ENCODE results near the gene ASAP2.

The ASAP2 gene

GRCh38 chr2:9192712-9193111, 13.9 kb upstream of the ASAP2 start:
- TF ChIP-seq EZH2 (IDR thresholded peaks at IDR 0.05; ENCODE audit: borderline replicate concordance, low read length) = no peak
- TF ChIP-seq CTCF (IDR thresholded peaks at IDR 0.05; ENCODE audit: low read length) = no peak
- no peaks in the 10 kb centered on the region for H4K20me1 ChIP-seq (ENCODE audit: insufficient read depth, low read length)
- no peaks in the 10 kb centered on the region for H3K9me2 ChIP-seq (ENCODE audit: low read depth, low read length)
- H3K4me2 ChIP-seq (ENCODE audit: low read length) = no peak overlapping the region
- H3K9me3 ChIP-seq (ENCODE audit: low read length) = no peaks in the 10 kb centered on the region
- H3K27me3 ChIP-seq (ENCODE audit: insufficient read depth, low read length) = no peaks in the 10 kb centered on the region
- no peak overlapping the region for H3K9ac ChIP-seq (ENCODE audit: low read length)
- no peaks in the 10 kb centered on the region for H3F3A ChIP-seq (ENCODE audit: insufficient read depth, low read length)
- H3K36me3 ChIP-seq (ENCODE audit: insufficient read depth, low read length) = no peaks in the 10 kb centered on the region
- H3K4me3 ChIP-seq (ENCODE audit: low read depth, low read length, poor library complexity, severe bottlenecking) = no peak overlapping the region
- no peak overlapping the region for H3K27ac ChIP-seq (ENCODE audit: low read depth, low read length, poor library complexity, severe bottlenecking)
- H3K79me2 ChIP-seq (ENCODE audit: insufficient read depth, low read length) = no peaks in the 10 kb centered on the region
- no peak overlapping the region for H2AFZ ChIP-seq (ENCODE audit: low read length)
- no peaks in the 10 kb centered on the region for H3K4me1 ChIP-seq (ENCODE audit: insufficient read depth, low read length, severe bottlenecking)

DNA sequence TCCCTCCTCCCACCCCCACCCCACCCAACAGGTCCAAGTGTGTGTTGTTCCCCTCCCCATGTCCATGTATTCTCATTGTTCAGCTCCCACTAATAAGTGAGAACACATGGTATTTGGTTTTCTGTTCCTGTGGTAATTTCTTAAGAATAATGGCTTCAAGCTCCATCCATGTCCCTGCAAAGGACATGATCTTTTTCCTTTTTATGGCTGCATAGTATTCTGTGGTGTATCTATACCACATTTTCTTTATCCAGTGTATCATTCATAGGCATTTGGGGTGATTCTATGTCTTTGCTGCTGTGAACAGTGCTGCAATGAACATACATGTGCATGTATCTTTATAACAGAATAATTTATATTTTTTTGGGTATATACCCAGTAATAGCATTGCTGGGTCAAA, 12.3 kb upstream of the ASAP2 start:
- H3F3A ChIP-seq (ENCODE audit: insufficient read depth, low read length) = no peaks in the 10 kb centered on the region
- no peak overlapping the region for H3K4me2 ChIP-seq (ENCODE audit: low read length)
- no peak overlapping the region for H3K9ac ChIP-seq (ENCODE audit: low read length)
- no peak for TF ChIP-seq CTCF (IDR thresholded peaks at IDR 0.05; ENCODE audit: low read length)
- no peak for TF ChIP-seq EZH2 (IDR thresholded peaks at IDR 0.05; ENCODE audit: borderline replicate concordance, low read length)
- H3K4me3 ChIP-seq (ENCODE audit: low read depth, low read length, poor library complexity, severe bottlenecking) = no peak overlapping the region
- no peaks in the 10 kb centered on the region for H3K9me3 ChIP-seq (ENCODE audit: low read length)
- no peaks in the 10 kb centered on the region for H3K36me3 ChIP-seq (ENCODE audit: insufficient read depth, low read length)
- no peaks in the 10 kb centered on the region for H4K20me1 ChIP-seq (ENCODE audit: insufficient read depth, low read length)
- no peaks in the 10 kb centered on the region for H3K79me2 ChIP-seq (ENCODE audit: insufficient read depth, low read length)
- H3K4me1 ChIP-seq (ENCODE audit: insufficient read depth, low read length, severe bottlenecking) = no peaks in the 10 kb centered on the region
- no peak overlapping the region for H2AFZ ChIP-seq (ENCODE audit: low read length)
- H3K27me3 ChIP-seq (ENCODE audit: insufficient read depth, low read length) = no peaks in the 10 kb centered on the region
- no peaks in the 10 kb centered on the region for H3K9me2 ChIP-seq (ENCODE audit: low read depth, low read length)
- no peak overlapping the region for H3K27ac ChIP-seq (ENCODE audit: low read depth, low read length, poor library complexity, severe bottlenecking)

DNA sequence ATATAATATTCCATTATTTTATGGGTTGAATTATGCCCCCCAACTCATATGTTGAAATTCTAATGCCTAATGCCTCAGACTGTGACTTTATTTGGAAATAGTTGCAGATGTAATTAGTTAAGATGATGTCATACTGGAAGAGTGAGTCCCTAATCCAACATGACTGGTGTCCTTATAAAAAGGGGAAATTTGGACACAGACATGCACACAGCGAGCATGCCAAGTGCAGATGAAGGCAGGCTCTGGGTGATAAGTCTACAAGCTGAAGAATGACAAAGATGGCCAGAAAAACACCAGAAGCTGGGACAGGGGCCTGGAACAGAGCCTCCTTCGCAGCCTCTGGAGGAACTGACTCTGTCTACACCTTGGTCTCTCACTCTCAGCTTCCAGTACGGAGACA, 10.0 kb upstream of the ASAP2 start:
- Histone ChIP-seq H3K27ac (ENCODE audit: low read depth, low read length, poor library complexity, severe bottlenecking) (no peak overlapping the region), H3K79me2 (ENCODE audit: insufficient read depth, low read length) (no peaks in the 10 kb centered on the region), H3K9me3 (ENCODE audit: low read length) (no peaks in the 10 kb centered on the region), H3K4me2 (ENCODE audit: low read length) (no peak overlapping the region), H3K27me3 (ENCODE audit: insufficient read depth, low read length) (no peaks in the 10 kb centered on the region), H3F3A (ENCODE audit: insufficient read depth, low read length) (no peaks in the 10 kb centered on the region), H3K9me2 (ENCODE audit: low read depth, low read length) (no peaks in the 10 kb centered on the region), H3K36me3 (ENCODE audit: insufficient read depth, low read length) (no peaks in the 10 kb centered on the region), H3K4me1 (ENCODE audit: insufficient read depth, low read length, severe bottlenecking) (no peaks in the 10 kb centered on the region), H3K4me3 (ENCODE audit: low read depth, low read length, poor library complexity, severe bottlenecking) (no peak overlapping the region), H2AFZ (ENCODE audit: low read length) (no peak overlapping the region), H3K9ac (ENCODE audit: low read length) (no peak overlapping the region), H4K20me1 (ENCODE audit: insufficient read depth, low read length) (no peaks in the 10 kb centered on the region)
- TF ChIP-seq CTCF (IDR thresholded peaks at IDR 0.05; ENCODE audit: low read length) (no peak), EZH2 (IDR thresholded peaks at IDR 0.05; ENCODE audit: borderline replicate concordance, low read length) (no peak)
